Measurements from ENCODE around the gene PSAT1.

PSAT1 gene

DNA sequence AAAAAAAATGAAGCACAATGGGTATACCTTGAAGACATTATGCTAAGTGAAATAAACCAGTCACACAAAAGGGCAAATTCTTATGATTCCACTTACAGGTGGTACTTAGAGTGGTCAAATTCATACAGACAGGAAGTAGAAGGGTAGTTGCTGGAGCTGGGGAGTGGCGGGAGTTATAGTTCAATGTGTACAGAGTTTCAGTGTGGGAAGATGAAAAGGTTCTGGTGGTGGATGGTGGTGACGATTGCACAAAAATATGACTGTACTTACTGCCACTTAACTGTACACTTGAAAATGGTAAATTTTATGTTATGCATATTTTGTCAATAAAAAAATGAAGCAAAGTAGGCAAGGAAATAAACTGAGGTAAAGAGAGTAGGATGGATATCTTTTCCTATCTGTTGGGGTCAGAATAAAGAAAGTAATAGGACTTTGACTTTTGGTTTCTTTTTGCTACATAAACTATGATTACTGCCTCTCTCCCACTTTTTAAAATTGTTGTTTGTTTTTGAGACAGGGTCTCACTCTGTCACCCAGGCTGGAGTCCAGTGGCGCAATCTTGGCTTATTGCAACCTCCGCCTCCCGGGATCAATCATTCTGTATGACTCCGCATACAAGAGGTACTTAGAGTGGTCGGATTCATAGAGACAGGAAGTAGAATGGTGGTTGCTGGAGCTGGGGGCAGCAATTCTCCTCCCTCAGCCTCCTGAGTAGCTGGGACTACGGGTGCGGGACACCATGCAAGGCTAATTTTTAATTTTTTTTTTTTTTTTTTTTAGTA is 4.0 kb upstream of the PSAT1 start:
- no peak for DNase-seq (ENCODE audit: low read depth, low spot score)

DNA sequence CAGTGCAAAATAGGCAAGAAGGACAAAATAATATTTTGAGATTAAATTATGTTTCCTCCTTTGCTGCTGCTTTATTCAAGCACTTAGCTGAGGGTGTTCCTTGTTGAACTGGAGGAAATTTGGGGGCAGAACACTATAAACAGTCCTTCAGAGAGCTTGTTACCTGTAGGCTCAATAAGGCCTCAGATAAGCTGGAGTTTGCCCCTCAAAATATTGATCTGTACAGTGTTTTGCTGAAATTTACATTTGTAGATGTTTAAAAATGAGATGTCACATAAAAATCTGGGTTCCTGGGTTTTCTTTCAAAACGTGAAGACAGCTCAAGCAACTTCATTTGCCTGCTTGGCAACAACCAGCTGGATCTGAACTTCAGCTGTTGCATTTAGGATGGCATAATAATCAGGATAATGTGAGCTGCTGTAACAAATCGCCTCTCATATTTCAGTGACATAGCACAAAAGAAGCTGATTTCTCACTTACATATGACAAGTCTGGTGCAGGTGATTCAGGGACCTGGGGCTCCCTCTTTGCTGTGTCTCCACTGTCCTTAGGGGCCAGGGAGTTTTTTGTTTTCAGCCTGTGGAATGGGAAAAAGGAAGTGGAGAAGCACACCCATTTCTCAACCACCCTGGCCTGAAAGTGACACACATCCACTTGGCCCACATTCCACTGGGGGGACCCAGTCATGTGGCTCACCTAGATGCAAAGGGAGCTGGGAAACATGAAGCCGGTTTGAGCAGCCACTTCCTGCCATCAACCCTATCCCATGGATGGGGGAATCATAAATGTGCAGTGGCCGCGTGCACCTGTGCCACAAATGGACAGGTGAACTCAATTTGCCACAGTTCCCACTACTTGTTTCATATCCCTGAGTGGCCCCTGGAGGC is 2.4 kb upstream of the PSAT1 start:
- DNase-seq (ENCODE audit: low read depth, low spot score) = no peak

DNA sequence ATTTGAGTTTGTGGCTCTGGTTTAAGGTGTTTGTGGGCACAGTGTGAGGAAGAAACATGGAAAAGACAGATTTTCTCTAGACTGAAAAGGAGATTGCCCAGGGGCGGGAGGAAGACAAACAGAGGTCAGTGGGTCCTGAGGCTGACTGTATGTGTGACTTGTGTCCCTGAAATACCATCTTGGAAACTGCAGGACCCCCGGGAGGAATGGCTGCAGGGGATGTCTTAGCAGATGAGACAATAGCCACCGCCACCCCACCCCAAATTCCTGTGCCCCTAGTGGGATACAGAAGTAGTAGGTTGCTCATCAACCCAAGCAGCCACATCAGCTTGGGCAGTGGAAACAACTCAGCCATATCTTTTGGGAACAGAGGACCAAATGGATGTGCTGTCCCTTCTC is 1.7 kb upstream of the PSAT1 start:
- DNase-seq (ENCODE audit: low read depth, low spot score) = no peak

DNA sequence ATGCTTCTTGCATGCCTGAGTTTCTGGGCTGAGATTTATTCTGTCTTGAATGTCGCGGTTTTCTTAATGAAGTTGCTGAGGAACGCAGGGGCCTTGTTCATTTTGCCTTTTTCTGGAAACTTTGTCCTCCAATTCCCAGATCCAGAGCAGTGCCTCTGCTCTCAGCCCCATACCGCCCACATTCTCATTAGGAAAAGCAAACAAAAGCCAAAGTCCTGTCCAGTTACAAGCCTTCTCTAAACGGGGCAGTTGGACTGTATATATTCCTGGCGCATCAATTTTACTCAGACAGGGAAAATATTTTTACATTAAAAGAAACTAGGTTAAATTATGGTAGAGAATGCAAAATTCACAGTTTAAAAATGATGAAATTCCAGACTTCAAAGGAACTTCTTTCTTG is 1.2 kb upstream of the PSAT1 start:
- DNase-seq (ENCODE audit: low read depth, low spot score) = no peak

DNA sequence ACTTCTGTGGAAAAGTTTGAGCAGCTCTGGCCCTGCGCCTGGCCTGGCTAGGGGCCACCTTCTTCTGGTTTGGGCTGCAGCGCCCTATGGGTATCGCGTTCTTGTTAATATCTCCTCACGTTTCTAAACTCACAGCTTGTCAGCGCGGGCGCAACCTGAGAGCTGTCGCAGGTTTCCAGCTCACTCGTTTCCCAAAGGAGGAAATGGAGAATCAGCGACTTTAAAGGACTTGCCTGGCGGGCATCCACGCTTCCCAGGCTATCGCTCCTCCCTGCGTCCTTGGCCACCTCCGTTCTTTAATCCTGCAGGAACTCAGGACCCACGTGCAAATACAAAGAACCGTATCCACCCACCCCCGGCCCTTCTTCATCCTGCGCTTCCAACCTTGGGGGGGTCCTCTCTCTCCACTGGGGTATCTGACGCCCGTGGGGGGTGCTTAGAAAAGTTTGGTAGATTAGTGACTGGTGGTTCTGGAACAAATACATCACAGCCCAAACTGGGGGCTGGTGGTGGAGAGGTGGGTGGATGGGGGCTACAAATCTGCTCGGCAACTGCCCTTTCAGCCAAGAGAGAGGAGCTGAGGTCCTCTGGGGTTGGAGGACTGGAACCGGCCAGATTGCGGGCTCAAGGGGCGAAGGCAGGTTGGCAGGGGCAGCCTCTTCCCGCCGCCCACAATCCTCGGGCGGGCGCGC is 578 bp upstream of the PSAT1 start:
- DNase-seq (ENCODE audit: low read depth, low spot score) = no peak

DNA sequence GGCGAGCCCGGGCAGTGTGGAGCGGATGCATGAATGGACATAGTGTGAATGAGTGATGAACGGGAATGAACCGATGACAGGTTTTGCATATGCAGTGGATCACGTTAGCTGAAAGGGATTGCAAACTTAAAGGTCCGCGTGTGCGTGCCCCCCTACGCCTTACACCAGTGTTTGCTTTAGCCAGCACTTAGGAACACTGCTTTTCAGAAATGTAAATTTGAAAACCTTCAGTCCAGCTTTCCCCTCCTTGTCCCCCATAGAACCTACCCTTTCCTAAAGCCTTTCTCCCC is 692 bp downstream of the PSAT1 start:
- no peak for DNase-seq (ENCODE audit: low read depth, low spot score)

DNA sequence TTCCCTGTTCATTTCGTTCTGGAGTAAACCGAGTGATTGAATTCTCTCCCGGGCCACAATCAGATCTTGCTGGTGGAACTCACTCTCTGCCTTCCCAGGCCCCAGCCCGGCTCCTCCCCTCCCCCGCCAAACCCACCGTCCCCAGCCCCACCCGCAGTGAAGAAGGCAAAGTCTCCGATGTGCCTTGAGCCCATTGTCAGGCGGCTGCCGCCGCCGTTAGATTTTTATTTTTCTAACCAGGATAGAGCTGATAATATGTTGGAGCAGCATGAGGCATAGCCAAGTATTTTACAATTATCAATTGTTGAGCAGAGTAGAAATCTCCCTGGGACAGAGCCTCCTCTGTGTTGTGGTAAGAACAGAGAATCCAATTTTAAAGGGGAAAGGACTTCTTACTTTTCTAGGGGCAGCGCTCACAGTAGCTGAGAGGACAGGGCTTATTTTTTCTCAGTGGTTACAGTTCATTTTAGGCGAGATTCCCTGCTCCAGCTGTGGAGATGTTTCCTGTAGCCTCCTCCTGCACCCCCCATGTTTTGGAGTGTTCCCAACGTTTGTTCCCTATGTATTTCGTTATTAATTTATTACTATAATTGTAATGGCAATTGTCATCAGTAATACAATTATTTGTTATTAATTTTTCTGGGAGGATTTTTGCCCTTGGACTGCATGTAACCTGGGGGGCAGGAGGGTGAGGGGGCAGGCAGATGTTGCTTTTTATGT is 1.3 kb downstream of the PSAT1 start:
- no peak for DNase-seq (ENCODE audit: low read depth, low spot score)

DNA sequence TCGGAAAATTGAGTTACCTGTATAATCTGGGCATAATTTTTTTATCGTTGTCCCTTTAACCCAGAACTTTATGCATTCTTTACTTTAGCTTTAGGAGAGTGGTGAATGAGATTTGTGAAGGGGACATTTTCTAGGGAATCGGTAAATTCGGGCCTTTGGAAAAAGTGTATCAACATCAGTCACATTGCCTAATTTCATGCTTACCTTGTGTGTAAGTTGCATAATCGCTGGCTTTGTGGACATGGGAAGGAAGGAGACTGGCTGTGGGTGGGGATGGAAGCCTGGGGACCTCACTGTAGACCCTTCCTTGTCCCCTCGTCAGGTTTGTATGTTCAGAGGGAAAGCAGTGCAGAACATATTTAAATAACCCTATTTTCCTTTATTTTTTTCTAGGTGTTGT is 3.3 kb downstream of the PSAT1 start:
- DNase-seq (ENCODE audit: low read depth, low spot score) = no peak

DNA sequence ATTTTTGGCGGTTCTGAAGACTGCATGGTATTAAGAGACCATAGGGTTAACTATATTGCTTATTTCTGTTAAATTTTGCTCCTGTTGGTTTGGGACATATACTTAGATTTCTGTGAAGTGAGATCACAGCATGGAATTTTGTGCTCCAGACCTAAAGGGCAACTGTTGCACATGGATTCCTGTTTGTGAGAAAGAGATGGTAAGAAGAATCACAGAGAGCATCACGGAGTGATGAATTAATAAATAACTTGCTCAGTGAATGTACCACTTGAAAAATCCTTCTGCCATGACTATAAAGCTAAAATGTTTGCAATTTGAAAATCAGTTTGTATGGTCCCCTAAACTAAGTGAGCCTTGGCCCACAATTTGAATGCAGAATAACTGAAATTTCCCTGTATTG is 4.5 kb downstream of the PSAT1 start:
- DNase-seq (ENCODE audit: low read depth, low spot score) = no peak

DNA sequence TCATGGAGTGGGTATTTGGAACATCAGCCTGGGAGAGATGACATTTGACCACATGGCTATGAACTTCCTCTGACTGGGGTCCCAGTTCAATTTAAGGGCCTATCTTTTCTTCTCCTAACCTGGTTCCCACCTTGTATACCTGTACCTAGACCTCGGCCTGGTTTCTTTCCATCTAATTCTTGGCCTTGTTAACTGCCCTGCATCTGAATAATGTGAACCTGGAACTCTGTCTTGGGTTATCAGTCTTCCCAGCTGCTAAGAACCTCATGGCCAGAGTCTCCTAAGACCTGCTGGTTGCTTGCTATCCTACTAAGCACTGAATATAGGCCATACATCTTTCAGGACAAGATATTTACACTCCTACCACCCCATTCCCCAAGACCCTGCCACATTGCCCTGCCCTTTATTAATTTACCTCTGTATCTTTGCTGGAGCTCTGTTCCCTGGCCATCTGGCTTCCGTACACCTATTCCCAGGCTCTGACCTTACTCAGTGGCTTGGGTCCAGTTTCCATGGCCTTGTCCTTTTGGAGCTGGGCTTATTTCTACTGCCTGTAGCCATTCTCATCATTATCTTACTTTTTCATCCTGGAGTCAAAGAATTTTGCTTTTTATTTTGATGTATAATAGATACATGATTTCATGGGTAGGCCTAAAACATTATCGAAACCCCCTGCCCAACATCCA is 6.6 kb downstream of the PSAT1 start:
- no peak for DNase-seq (ENCODE audit: low read depth, low spot score)

DNA sequence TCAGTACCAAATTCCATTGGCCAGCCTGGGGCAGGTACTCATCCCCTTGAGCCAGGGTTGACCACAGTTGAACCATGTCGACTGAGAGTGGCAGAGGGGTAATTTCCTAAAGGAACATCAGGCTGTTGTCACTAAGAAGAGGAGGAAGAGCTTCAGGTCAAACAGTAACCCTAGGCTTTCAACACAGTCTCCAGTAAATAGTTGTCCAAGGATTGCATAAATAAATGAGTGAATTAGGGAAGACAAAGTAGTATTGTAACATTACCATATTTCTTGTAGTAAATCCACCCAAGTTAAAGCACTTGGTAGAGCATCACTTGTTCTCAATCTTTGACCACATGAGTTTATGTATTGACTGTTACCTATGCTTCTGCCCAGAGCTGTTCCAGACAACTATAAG is 7.4 kb downstream of the PSAT1 start:
- no peak for DNase-seq (ENCODE audit: low read depth, low spot score)

DNA sequence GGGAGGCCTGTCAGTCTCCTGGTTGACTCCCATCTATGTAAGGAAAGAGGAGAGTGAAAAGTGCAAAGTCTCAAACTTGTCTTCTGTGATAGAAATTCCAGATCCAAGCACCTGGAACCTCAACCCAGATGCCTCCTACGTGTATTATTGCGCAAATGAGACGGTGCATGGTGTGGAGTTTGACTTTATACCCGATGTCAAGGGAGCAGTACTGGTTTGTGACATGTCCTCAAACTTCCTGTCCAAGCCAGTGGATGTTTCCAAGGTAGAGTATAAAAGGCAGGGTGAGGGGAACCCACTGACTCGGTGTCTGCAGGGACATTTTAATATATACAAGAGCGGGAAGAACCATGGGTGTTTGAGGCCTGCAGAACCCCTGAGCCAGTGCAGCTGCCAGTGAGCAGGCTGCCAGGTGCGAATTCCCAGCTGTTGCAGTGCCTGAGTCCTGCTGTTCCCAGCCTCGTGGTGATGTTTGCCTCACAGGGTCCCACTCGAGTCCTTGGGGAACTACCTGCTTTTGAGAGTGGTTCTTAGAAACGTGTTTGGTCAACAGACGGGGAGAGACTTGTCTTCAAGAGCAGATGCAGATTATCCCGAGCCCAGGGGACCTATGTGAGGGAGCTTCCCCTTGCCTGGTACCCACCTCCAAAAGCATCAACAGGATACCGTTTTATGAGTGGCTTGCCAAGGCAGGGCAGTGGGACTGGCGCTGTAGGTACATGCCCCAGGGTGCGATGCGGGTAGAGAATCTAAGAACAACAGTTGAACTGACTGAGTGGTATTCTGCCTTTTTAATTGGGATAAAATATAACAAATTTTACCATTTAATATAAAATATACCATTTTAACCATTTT is 9.5 kb downstream of the PSAT1 start:
- no peak for DNase-seq (ENCODE audit: low read depth, low spot score)

DNA sequence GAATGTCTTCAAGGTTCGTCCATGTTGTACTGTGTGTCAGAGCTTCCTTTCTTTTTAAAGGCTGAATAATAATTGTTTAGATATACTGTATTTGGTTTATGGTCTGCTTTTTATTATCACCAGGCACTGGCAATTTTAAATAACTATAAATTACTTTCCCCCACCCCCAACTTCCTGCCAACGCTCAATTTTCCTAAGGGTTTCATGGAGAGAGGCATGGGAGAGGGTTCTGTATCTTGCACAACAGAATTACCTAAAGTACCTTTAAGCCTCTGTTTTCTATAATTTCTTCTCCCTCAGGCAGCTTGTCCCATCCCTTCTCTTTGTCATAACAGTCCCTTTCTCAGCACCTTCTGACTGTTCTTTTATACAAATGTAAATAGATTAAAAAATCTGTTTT is 10.4 kb downstream of the PSAT1 start:
- no peak for DNase-seq (ENCODE audit: low read depth, low spot score)

DNA sequence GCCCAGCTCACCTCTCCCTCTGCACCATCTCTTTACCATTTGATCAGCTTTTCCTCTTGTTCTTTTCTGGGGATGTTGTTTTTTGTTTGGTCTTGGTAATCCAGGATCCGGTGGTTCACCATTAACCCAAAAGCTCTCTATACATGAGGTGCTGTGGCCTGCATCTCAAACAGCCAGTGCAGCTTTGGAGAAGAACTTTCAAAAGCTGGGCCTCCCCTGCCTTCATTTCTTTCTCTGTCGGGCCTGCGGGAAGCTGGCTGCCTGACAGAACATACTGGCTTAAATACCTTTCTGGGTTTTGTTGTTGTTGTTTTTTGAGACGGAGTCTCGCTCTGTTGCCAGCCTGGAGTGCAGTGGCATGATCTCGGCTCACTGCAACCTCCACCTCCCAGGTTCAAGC is 12.1 kb downstream of the PSAT1 start:
- DNase-seq (ENCODE audit: low read depth, low spot score) = no peak

DNA sequence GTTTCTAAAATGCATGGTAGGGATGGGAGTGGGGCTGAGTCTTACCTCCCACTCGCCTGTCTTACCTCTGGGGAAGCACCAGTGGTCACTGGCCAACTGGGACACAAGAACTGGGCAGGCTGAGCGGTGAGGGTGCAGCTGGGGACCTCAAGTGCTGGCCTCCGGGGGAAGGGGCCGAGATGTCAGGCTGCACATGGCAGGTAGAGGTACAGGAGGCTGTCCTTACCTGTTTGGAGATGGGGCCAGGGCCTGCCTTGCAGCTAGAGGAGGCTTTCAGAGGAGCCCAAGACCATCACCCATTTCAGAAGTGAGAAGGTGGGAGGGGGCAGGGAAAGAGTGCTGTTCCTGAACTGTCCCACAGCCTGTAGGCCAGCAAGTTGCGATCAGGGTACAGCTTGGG is 14.2 kb downstream of the PSAT1 start:
- DNase-seq (ENCODE audit: low read depth, low spot score) = no peak

DNA sequence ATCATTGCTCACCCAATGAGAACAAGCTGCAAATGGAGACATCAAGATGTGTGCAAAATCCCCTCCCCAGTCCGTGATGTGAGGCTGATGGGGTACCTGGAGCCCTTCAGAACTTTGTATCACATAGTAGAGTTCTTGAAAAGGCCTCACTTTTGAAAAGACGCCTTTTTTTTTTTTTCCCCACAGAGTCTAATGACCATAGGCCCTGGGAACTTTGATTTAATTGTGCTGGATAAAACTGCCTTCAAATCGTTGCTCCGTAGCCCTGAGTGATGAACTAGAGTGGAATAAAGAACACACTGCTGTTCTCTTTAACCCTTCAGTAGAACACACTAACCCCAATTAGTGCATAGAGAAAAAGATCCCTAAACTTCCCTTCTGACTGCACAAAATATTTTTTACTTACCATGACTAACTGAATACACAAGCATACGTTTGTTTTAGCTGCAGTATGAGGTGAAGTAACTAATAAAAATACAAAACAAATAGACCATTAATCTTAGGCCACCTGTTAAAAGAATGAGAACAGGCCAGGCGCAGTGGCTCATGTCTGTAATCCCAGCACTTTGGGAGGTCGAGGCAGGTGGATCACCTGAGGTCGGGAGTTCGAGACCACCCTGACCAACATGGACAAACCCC is 15.1 kb downstream of the PSAT1 start:
- DNase-seq (ENCODE audit: low read depth, low spot score) = no peak

DNA sequence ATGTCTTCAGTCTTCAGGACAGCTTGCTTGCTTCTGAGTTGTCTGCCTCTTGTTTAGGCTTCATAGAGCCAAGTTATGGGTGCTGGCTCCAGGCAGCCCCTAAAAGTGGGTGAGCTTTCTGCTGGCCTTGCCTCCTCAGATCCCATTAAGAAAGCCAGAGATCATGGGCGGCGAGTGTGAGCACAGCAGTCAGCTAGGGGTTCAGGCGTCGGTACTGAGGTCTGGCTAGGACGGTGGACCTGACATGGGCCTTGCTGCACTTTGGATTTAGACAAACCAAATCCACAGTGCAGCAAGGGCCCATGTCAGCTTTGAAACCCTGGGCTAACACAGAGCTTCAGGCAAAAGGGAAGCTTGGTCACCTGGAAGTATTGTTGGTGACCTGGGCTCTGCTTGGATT is 17.6 kb downstream of the PSAT1 start:
- DNase-seq (ENCODE audit: low read depth, low spot score) = no peak

DNA sequence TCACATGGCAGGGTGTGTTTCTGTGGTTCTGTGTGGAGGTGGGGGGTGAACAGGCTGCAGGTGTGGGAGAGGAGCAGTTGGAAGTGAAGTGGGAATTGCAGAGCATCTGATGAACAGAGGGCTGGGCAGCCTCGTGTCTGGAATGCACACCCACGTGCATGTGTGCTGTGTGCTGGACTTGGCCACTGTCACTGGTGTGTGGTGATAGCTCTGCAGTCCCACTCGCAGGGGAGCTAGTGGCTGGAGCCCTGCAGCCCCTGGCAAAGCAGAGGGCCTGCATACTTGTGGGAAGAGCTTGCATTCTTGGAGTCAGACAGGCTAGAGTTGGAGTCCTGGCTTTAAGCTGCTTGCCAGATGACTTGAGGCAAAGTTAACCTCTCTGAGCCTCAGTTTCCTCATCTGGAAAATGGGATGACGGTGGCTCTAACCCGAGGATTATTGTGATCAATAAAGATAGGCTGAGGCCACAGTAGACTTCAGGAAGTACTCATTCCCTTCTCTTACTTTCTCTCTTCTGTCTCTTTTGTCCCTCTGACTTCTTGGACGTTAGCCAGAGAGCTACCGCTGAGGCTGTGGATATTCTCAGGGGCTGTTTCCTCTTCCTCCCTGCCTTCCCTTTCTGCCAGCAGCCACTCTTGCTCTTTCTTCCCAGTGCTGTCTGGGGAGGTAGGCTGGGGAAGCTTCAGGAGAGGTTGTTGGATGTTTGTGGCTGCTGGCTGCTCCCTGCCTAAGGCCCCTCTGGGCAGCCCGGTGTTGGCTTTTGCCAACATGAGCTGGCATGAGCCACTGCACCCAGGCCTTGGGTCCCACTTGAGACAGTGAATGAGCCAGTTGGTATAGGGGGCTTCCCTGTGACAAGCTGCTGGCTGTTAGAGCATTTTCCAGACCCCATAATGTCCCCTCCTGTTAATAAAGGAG is 18.3 kb downstream of the PSAT1 start:
- DNase-seq (ENCODE audit: low read depth, low spot score) = no peak
